CD4-positive, alpha-beta T cell treated with Interleukin-2 at 100 ng/mL for 4 hours (primary cell): ENCODE measurements around the gene EXT2.

Experiments
- DNase-seq: peaks from one replicate; pipeline ENCODE4 v3.0.0-alpha.2; 2020; ENCODE audit warnings: low spot score

Gene EXT2

DNA sequence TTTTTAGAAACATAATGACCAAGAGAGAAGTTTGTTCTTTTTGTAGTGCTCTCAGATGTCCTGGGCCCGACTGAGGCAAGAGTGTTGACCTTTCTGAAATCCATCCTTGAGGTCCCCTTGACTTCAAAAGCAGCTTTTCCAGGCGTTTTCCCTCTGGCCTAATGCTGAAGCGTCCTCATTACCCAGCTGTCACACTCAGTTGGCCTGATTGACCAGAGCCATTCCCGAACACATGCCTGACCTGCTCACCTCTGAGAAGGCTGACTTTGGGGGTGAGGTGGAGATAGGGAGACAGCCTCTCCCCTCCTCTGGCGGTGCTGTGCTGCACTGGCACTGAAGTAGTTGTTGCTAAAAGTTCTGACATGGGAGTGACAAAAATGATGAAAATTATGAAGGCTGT is 147.6 kb downstream of the EXT2 start:
- DNase-seq = no peak

DNA sequence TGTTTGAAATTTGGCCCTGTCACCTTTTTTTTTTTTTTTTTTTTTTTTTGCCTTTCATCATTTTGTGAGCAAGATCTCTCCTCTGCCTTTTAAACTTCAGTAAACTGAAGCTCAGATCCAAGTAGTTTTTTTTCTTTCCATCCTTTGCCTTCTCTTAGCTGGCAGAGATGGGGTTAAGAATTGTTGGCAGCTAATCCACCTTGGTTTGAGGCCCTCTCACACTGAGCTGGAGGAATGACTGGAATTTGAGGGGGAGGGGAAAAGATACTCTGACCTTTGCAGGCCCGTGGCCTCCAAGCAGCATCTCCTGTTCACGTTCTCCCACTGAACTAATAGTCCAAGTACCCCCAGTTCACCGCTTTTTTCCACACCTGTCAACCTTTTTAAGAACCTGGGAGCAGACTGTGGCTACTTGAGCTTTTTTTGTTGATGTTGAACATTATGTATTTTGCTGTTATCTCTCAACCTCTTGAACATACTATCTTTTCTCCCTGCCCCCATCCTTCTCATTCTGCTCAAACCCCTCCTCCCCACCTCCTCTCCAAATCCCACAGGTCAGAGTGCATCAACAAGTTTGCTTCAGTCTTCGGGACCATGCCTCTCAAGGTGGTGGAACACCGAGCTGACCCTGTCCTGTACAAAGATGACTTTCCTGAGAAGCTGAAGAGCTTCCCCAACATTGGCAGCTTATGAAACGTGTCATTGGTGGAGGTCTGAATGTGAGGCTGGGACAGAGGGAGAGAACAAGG is 148.3 kb downstream of the EXT2 start:
- DNase-seq = no peak

DNA sequence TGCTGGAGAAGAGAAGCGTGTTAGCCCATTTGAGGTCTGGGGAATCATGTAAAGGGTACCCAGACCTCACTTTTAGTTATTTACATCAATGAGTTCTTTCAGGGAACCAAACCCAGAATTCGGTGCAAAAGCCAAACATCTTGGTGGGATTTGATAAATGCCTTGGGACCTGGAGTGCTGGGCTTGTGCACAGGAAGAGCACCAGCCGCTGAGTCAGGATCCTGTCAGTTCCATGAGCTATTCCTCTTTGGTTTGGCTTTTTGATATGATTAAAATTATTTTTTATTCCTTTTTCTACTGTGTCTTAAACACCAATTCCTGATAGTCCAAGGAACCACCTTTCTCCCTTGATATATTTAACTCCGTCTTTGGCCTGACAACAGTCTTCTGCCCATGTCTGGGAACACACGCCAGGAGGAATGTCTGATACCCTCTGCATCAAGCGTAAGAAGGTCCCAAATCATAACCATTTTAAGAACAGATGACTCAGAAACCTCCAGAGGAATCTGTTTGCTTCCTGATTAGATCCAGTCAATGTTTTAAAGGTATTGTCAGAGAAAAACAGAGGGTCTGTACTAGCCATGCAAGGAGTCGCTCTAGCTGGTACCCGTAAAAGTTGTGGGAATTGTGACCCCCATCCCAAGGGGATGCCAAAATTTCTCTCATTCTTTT is 149.3 kb downstream of the EXT2 start:
- DNase-seq = no peak

DNA sequence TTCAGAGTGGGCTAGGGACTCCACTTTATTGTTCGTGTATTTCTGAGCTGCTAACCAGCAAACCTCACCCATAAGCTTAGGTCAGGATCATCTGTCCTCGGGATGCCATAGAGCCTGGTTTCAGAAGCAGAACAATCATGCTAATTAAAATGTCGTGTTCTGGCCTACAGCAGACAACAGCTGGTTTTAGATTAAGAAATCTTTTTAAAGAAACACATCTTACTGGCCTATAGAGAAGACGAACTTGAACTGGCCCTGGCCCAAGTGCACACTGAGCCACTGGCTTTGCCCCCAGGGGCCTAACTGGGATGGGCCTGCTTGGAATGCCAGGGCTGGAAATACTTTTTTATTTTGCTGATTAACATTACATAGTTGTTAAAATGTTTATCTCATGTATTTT is 151.2 kb downstream of the EXT2 start:
- no peak for DNase-seq

DNA sequence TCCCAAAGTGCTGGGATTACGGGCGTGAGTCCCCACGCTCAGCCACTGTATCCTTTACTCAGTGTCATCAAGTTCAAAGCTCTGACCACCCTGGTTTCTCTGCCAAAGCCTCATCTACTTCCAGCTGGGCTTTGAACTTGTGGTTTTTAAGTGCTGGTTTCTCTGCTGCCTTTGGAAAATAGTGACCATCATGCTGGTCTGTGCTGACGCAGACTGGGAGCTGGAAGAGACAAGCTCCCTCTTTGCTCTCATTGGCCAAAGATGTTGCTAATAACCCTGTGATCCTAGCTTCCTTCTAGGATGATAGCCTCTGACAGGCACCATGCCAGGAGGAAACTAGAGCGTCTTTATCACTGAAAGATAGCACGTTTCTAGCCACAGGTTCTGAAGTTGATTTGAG is 152.0 kb downstream of the EXT2 start:
- no peak for DNase-seq

DNA sequence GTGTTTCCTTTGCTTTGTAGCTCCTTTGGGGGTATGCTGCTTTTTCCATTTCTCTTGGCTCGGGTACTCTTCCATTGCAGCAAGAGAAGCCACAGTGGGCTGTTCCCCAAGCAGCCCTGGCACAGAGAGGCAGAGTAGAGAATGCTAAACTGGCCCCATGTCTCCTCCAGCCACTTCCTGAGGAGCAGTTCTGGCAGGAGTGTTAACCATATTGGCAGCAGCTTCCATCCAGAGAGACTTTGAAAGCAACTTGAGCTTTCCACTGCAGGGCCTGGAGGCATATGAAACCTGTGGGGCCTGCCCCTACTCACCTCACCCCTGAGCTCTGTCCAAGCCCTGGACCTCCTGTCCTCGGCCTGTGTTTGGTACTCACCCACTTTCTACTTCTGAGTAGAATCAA is 152.6 kb downstream of the EXT2 start:
- DNase-seq = no peak

DNA sequence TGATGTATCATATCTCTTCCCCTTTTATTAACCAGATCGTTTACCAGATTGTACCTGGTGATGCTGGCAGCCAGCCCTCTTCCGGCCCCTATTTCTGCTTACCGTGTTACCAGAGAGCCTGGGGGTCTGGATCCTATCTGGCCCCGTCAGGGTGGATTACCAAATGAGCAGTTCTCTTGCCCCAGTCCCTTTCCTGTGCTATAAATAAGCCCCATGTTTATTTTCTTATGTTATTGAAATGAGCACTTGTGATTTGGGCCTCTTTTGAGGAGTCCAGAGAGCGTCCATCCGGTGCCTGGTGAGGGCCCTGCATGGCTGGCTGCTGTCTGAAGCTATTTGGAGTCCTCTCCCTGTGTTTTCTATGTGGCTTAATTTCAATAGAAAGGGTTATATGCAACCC is 154.9 kb downstream of the EXT2 start:
- no peak for DNase-seq

DNA sequence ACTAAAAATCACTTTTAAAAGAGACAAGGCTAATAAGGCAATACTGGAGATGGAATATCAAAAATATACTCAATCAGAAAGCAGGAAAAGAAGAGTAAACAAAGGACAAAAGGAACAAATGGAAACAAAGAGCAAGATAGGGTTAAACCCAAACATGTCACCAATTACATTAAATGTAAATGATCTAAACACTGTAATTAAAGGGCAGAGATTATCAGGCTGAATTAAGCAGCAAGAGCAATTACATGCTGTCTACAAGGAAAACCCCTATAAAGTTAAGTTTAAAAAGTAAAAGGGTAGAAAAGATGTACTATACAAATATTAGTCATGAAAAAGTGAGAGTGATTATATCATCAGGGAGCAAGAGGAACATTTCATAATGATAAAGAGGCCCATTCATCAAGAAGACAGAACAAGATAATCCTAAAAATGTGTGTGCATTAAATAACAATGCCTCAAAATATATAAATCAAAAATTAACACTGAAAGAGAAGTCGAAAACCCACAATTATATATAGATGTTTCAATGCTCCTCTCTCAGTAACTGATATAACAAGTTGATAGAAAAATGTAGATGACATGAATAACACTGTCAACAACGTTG is 157.6 kb downstream of the EXT2 start:
- DNase-seq = no peak

DNA sequence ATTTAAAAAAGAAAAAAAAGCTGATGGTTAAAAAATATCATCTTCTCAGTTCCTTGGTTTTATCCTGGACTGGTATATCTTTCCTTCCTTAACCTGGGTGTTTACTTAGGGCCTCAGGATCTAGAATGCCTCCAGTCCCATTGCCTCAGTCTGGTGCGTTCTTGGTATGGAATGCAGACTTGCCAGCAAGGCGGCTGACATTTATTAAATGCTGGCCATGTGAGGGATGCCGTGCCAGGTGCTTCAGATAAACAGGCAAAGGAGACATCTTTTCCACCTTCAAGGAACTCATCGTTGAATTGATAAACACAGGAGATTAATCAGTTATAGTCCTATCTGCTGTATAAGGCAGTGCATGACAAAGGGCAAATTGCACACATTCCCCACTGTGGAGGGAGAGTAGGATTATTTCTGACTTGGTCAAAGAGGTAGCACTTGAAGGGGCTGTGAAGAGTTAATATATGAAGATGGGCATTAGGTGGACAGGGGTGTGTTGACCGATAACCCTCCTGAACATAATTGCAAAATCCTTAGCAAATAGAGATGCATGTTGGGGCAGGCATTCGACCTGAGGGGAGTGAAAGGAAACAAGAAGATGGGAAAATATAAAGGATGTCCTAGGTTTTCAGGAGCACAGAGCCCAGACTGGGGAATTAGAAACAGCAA is 160.1 kb downstream of the EXT2 start:
- no peak for DNase-seq

DNA sequence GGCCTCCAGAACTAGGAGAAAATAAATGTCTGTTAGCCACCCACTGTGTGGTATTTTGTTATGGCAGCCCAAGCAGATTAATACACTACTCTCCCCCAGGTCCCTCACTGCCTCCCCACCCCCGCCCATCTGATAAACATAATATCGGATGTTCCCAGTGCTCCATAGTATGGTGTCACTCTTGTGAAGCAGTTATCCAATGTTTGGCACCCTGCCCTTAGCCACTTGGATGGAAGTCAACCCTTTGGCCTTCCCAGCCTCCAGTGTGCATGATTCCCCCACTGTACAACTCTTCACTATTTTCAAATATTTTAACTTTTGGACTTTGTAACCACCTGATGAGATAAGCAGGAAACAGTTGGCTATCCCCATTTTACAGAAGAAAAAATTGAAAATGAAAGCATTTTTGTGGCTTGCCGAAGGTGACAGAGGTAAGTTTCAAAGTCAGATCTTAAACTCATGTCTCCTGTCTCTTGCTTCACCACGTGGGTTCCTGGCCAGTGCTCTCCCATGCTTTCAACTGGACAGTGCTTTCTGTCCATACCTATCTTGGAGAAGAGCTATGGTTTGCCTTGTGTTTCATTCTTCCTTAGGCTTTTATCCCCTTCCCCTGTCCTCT is 161.3 kb downstream of the EXT2 start:
- DNase-seq = no peak

DNA sequence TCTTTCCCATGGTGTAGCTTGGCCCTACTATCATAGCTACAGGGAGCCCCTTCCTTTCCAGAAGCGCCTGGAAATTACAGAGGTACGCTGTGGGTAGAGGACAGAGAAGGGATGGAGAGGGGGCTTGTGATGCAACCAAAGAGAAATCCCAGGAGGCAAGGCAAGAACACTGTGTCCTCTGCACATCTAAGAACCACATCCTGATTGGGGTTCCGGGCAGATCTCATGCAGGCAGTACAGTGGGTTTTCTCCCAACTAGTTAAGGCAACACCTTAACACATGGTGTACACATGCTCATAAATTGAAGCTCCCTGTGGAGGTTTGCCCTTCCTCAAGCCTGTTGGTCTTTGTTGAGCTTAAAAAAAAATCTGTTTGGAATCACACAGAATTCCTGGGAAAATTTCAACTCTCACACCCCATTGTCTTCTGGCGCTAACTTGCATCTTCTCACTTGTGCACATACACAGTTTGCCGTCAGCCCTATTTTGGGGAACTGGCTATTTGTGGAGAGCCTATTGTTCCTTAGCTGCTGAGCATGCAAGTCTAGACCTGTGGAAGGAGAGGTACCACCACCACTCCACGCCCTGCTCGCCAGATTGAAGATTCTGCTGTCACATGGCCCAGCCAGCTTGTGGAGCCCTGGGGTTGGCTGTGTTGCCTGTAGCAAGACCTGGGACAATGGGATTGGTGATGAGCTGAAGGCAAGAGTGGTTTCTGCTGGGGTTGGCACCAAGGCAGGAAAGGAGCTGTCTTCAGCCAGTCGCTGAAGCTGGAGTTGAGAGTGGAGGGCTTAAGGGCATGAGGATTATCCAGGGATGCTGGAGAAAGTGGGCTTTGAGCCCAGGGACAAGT is 162.1 kb downstream of the EXT2 start:
- no peak for DNase-seq

DNA sequence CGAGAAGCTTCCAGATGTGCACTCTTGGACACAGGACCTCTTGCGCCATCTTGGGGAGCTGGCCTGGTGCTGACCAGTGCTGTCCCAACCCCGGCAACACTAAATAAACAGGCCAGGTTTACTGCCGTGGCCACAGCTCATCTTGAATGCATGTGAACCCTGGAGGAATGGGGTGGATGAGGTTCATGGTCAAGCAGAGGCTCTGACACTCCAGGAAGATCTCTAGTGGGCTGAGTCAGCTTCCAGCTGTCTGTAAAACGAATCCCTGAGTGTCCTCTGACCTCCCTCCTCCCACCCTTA is 162.7 kb downstream of the EXT2 start:
- no peak for DNase-seq

DNA sequence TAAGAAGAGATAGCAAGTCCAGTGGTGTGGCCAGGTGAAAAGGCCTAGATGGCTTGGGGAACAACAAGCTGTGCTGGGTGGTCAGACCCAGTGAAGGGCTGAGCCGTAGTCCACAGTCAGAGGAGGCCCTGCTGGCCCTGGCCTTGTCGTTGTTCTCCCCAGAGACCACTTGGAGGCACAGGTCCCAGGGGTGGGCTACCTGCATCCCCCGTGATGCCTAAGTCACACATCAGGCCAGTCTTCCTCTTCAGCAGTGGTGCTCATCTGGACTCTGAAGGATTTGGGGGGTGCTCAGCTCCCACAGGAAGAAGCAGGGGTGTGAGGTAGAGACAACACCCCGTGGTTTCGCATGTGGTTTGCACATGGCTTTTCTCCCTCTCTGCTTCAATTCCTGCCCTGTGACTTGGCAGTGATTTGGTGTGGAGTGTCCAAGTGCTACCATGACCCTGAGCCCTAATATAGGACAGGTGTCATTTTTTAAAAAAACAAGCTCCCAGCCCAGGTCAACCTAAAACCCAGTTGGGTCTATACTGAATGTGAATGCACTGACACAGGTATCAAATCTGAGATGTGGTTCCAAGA is 163.5 kb downstream of the EXT2 start:
- DNase-seq = no peak

DNA sequence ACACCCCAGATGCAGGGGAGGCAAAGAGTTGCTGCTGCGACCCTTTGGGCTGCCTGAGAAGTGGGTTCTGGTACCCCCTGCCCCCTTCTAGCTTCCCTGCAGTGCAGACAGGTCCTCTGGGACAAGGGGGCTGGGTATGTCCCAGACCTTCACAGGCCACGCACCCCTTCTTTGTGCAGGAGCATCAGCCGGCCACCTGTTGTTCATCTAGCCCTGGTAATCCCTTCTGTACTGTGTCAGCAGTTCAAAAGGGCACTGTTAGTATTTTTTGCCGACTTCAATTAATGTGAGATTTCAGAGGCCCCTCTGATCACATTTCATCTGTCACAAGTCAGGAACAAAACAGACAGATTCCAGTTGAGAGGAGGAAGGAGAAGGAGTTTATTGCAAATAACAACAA is 164.6 kb downstream of the EXT2 start:
- DNase-seq = no peak

DNA sequence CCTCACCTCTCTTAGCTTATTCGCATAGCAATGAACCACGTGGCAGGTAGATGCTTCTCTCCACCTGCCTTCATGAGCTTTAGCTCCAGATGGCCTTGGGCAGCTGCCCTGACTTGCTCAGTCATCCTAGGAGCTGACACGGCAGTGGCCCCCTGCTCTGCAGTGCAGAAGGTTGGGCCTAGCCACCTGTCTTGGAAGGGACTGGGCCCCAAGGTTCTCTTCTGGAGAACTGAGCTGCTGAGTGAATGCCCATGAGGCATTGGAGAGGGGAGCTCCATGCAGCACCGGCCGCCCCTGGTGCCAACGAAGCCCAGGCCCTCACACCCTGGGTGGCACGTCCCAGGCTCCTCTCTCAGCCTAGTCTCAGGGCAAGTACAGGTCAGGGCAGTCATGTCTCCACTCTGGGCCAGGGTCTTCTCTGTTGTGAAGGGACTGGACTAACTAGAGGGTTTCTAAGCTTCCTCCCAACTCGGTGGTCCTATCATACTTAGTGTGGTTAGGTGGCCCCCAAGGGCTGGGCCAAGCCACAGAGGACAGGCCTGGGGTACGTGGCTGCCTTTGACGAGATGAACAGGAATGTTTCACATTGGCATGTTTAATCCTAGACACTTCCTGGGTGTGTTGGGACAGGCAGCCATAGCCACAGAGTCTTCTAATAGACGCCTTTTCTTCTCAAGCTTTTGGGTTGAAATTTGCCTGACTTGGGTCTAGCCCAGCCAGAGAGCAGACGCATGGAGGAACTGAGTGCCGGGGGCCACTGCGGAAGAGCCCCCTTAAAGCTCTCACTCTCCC is 166.5 kb downstream of the EXT2 start:
- DNase-seq = no peak

DNA sequence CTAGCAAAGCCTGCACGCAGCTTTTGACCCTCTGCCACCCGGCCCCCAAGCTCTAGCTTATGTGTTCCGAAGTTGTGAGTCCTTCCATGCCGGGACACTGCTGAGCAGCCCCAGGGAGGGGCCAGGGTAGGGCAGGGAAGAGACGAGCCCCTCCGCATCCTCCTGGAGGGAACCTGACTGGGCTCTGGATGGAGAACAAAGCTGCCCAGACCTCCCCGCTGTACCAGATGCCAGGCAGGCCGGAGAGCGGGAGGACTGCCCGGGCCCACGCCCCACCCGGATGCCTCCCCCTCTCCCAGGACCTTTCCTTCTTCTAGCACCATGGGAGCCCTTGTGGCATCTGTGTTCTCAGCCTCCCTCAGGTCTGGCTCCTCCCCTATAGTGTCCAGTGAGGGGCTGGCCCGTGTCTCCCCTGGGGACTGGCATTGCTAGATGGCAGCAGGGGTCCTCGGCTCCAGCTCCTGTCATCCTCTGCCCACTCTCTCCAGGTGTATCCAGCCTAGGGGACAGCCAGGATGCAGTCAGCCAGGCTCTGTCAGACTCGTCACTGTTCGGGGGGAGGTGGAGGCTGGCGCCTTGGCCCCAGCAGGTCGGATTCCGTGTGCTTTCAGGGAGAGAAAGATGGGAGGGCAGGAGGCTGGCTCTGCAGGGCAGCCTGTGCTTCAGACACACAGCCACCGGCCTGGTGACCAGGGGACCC is 168.4 kb downstream of the EXT2 start:
- DNase-seq = no peak

DNA sequence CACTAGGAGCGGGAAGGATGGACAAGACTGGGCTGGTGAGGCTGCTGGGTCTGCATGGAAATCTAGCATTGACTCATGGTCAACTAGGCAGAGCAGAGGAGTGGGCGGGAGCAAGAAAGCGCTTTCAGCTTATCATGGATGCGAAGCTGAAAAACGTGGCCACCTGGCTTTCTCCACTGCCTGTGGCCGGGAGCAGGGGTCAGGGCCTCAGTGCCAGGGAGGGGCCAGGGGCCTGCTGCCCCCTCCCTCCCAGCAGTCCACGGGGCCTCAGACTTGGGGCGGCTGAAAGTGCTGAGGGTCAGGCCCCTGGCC is 168.9 kb downstream of the EXT2 start:
- DNase-seq = no peak

DNA sequence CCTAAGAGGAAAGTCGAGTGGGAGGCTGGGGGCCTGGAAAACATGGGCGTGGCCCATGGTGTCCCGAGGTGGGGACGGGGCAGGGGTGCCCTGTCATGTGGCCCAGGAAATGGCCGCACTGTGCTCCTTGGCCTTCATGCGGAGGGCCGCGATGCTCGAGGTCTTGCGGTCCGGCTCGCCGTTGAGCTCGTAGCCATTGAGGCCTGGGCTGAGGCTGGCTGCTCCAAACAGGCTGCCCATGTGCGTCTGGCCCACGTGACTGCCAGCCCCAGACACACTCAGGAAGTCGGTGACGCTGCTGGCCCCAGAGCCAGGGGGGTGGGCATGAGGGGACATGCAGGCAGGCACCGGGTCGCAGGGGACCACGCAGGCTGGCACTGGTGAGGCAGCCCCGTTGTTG is 169.3 kb downstream of the EXT2 start:
- DNase-seq = no peak

DNA sequence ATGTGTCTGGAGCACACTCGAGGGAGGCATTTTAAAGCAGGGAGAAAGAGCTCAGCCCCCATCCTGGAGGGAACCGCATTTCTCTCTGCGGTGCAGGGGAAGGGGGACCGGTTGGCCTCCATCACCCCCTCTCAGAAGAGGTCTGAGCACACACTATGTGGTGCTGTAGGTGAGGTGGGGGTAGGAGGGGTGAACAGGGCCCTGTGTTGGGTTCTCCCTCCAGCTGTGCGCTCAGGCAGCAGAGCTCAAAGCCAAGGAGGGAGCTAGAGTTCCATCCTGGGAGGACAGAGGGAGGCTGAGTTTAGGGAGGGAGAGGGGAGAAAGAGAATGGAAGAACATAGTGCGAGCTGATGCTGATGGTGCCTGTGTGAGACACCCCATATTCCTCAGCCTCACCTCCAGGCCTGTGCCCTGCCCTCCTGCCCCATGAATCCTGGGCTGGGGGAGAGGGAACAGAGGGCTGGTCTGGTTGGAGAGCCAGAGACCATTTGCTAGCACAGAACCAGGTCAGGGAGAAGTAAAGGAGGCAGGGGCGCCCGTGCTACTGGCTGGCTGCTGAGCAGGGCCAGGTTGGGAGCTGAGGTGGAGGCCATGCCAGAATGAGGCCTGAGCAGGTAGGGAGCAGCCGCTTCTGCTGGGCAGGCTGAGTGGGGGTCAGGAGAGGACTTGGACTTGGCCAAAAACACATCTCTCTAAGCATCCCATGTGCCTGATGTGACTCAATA is 170.7 kb downstream of the EXT2 start:
- no peak for DNase-seq
